HG03103 (cell line): ENCODE results near the gene SUGP1.

Experiments
- ATAC-seq: cut with Tn5 transposase; IDR thresholded peaks from one replicate; pipeline ENCODE4 v1.9.1; 2021; ENCODE audit warnings: low read depth; ENCODE audit not compliant: unreplicated experiment

Gene SUGP1

GRCh38 chr19:19304186-19304965, 15.9 kb downstream of the SUGP1 start:
- no peak for ATAC-seq

- ATAC-seq = no peak
Measured at GRCh38 chr19:19303411-19303810, 16.9 kb downstream of the SUGP1 start.

- no peak for ATAC-seq
Measured at GRCh38 chr19:19300613-19301012, 19.7 kb downstream of the SUGP1 start.

- ATAC-seq = no peak
Measured at GRCh38 chr19:19297759-19298158, 22.6 kb downstream of the SUGP1 start.

GRCh38 chr19:19296953-19297689, 23.2 kb downstream of the SUGP1 start:
- ATAC-seq = no peak

- ATAC-seq = no peak
Measured at GRCh38 chr19:19294914-19295313, 25.4 kb downstream of the SUGP1 start.

GRCh38 chr19:19292607-19293006, 27.7 kb downstream of the SUGP1 start:
- no peak for ATAC-seq

GRCh38 chr19:19285686-19286085, 34.6 kb downstream of the SUGP1 start:
- no peak for ATAC-seq

GRCh38 chr19:19280561-19280960, 39.7 kb downstream of the SUGP1 start:
- no peak for ATAC-seq

- ATAC-seq = no peak
Measured at GRCh38 chr19:19279853-19280252, 40.5 kb downstream of the SUGP1 start.

- no peak for ATAC-seq
Measured at GRCh38 chr19:19279062-19279612, 41.2 kb downstream of the SUGP1 start.

- no peak for ATAC-seq
Measured at GRCh38 chr19:19278315-19278714, 42.0 kb downstream of the SUGP1 start.

GRCh38 chr19:19276851-19277250, 43.5 kb downstream of the SUGP1 start:
- no peak for ATAC-seq

- no peak for ATAC-seq
Measured at GRCh38 chr19:19276386-19276785, 43.9 kb downstream of the SUGP1 start.

GRCh38 chr19:19274716-19275565, 45.4 kb downstream of the SUGP1 start:
- ATAC-seq = no peak

GRCh38 chr19:19274146-19274545, 46.2 kb downstream of the SUGP1 start:
- ATAC-seq = no peak

GRCh38 chr19:19271828-19272599, 48.3 kb downstream of the SUGP1 start:
- ATAC-seq = no peak

- ATAC-seq = no peak
Measured at GRCh38 chr19:19270749-19271571, 49.3 kb downstream of the SUGP1 start.
